Loucy (cell line): ENCODE results near the gene S100A13.

Source experiments
- H2AFZ ChIP-seq: fragments of 200-600 bp; sonication (generic); 2 replicates; pipeline ENCODE4 v1.6.0; 2016; ENCODE audit warnings: antibody characterized with exemption, mild to moderate bottlenecking, low read length, moderate library complexity
- H3F3A ChIP-seq: fragments of 200-600 bp; 2 replicates; pipeline ENCODE4 v1.6.0; 2016; ENCODE audit warnings: antibody characterized with exemption, low read depth, mild to moderate bottlenecking
- H3K27me3 ChIP-seq: fragments of 200-600 bp; sonication (generic); 2 replicates; pipeline ENCODE4 v1.6.1; 2014; ENCODE audit warnings: low read length, mild to moderate bottlenecking; ENCODE audit not compliant: insufficient read depth, poor library complexity, severe bottlenecking
- H3K36me3 ChIP-seq: fragments of 200-600 bp; sonication (generic); 2 replicates; pipeline ENCODE4 v1.6.1; 2016; ENCODE audit warnings: low read length; ENCODE audit not compliant: insufficient read depth
- H3K4me1 ChIP-seq: fragments of 200-600 bp; sonication (generic); 2 replicates; pipeline ENCODE4 v1.5.1; 2014; ENCODE audit warnings: low read length, mild to moderate bottlenecking; ENCODE audit not compliant: insufficient read depth, poor library complexity, severe bottlenecking
- H3K4me2 ChIP-seq: fragments of 200-600 bp; sonication (generic); 2 replicates; pipeline ENCODE4 v1.6.0; 2014; ENCODE audit warnings: antibody characterized with exemption, low read length, low read depth, mild to moderate bottlenecking; ENCODE audit not compliant: poor library complexity, severe bottlenecking
- H3K4me3 ChIP-seq: fragments of 200-600 bp; sonication (generic); 2 replicates; pipeline ENCODE4 v1.5.1; 2014; ENCODE audit warnings: low read length, mild to moderate bottlenecking, mixed read lengths; ENCODE audit not compliant: poor library complexity, severe bottlenecking
- H3K79me2 ChIP-seq: fragments of 200-600 bp; sonication (generic); 2 replicates; pipeline ENCODE4 v1.6.1; 2014; ENCODE audit warnings: low read length; ENCODE audit not compliant: insufficient read depth
- H3K9ac ChIP-seq: fragments of 200-600 bp; sonication (generic); 2 replicates; pipeline ENCODE4 v1.6.0; 2014; ENCODE audit warnings: mild to moderate bottlenecking, low read depth, low read length, moderate library complexity; ENCODE audit not compliant: poor library complexity, severe bottlenecking
- H3K9me2 ChIP-seq: fragments of 200-600 bp; sonication (generic); replicated peaks from 2 replicates; pipeline ENCODE4 v1.6.1; 2016; ENCODE audit warnings: low read depth, low read length, mixed read lengths
- H3K9me3 ChIP-seq: fragments of 200-600 bp; sonication (generic); 2 replicates; pipeline ENCODE4 v1.6.1; 2014; ENCODE audit warnings: mild to moderate bottlenecking, antibody characterized with exemption, low read length, low read depth; ENCODE audit not compliant: insufficient read depth
- H4K20me1 ChIP-seq: fragments of 200-600 bp; sonication (generic); 2 replicates; pipeline ENCODE4 v1.6.0; 2014; ENCODE audit warnings: antibody characterized with exemption, low read length, mild to moderate bottlenecking; ENCODE audit not compliant: insufficient read depth, poor library complexity, severe bottlenecking
- CTCF ChIP-seq: fragments of 200-600 bp; sonication (generic); conservative IDR thresholded peaks from 2 replicates; pipeline ENCODE4 v1.5.1; 2014; ENCODE audit warnings: mild to moderate bottlenecking, antibody characterized with exemption, low read length
- EZH2phosphoT487 ChIP-seq: fragments of 200-600 bp; IDR thresholded peaks from 2 replicates; pipeline ENCODE4 v1.6.1; 2018; ENCODE audit warnings: antibody characterized with exemption, mild to moderate bottlenecking, moderate library complexity, borderline replicate concordance

S100A13 gene

GRCh38 chr1:153661111-153661708 lies 33.9 kb upstream of the S100A13 start:
- TF ChIP-seq CTCF (no peak), EZH2phosphoT487 (no peak)
- H3K27me3 ChIP-seq, result no peaks in the 10 kb centered on the region
- H3K9me2 ChIP-seq, result no peaks in the 10 kb centered on the region
- peaks cover 24% of the 10 kb centered on the region for H3F3A ChIP-seq
- H3K4me2 ChIP-seq, result no peak overlapping the region
- peaks cover 56% of the 10 kb centered on the region for H4K20me1 ChIP-seq
- H3K36me3 ChIP-seq, result peaks cover 54% of the 10 kb centered on the region
- H3K9ac ChIP-seq, result no peak overlapping the region
- H3K4me3 ChIP-seq, result no peak overlapping the region
- H3K9me3 ChIP-seq, result no peaks in the 10 kb centered on the region
- H3K4me1 ChIP-seq, result peaks cover 2% of the 10 kb centered on the region
- no peak overlapping the region for H2AFZ ChIP-seq
- H3K79me2 ChIP-seq, result peaks cover 60% of the 10 kb centered on the region

GRCh38 chr1:153659656-153660055 lies 32.4 kb upstream of the S100A13 start:
- Histone ChIP-seq H3K36me3 (peaks cover 38% of the 10 kb centered on the region), H3F3A (peaks cover 24% of the 10 kb centered on the region)

GRCh38 chr1:153659175-153659534 lies 31.9 kb upstream of the S100A13 start:
- Histone ChIP-seq H3K27me3 (no peaks in the 10 kb centered on the region), H3K9me2 (no peaks in the 10 kb centered on the region), H3K9ac (peak overlapping the region; percentile 75), H3K79me2 (peaks cover 39% of the 10 kb centered on the region), H3K4me1 (no peaks in the 10 kb centered on the region), H3K4me3 (peak overlapping the region; percentile 88), H3K4me2 (peak overlapping the region; percentile 95), H3K36me3 (peaks cover 33% of the 10 kb centered on the region), H4K20me1 (peaks cover 36% of the 10 kb centered on the region), H2AFZ (peak overlapping the region; percentile 95), H3F3A (peaks cover 24% of the 10 kb centered on the region), H3K9me3 (no peaks in the 10 kb centered on the region)
- TF ChIP-seq EZH2phosphoT487, result no peak

More at GRCh38 chr1:153659656-153660055, 32.4 kb upstream of the S100A13 start:
- H3K4me2 ChIP-seq, result peak overlapping the region; percentile 95
- H3K4me1 ChIP-seq, result no peaks in the 10 kb centered on the region
- no peaks in the 10 kb centered on the region for H3K9me2 ChIP-seq
- TF ChIP-seq EZH2phosphoT487 (no peak), CTCF (no peak)
- H3K79me2 ChIP-seq, result peaks cover 44% of the 10 kb centered on the region
- no peaks in the 10 kb centered on the region for H3K27me3 ChIP-seq
- peak overlapping the region; percentile 88 for H3K4me3 ChIP-seq
- no peak overlapping the region for H2AFZ ChIP-seq
- peaks cover 40% of the 10 kb centered on the region for H4K20me1 ChIP-seq
- no peaks in the 10 kb centered on the region for H3K9me3 ChIP-seq
- peak overlapping the region; percentile 75 for H3K9ac ChIP-seq
